NB4 (cell line): ENCODE data around the gene RAD23B.
"Not testable (repeated sequence)": the region's sequence is repeated elsewhere in the genome, so short reads cannot be mapped to it uniquely, and the experiment has no call there.

ENCODE experiments used
- DNase-seq: peaks from one replicate; pipeline ENCODE4 v3.0.0; 2010; ENCODE audit warnings: low read depth
- H3K4me3 ChIP-seq: one replicate; pipeline ENCODE4 v1.5.1; 2011; ENCODE audit warnings: mild to moderate bottlenecking, low read depth, low read length, moderate library complexity
- MYC ChIP-seq: IDR thresholded peaks from 2 replicates; pipeline ENCODE4 v1.6.1; 2011; ENCODE audit warnings: low read depth, low read length
- POLR2A ChIP-seq: IDR thresholded peaks from 2 replicates; pipeline ENCODE4 v1.6.1; 2011; ENCODE audit warnings: mild to moderate bottlenecking; ENCODE audit not compliant: insufficient read length; ENCODE audit errors: extremely low read depth
- TF ChIP-seq, protein P1 (sequence below): IDR thresholded peaks from 2 replicates; pipeline ENCODE4 v1.6.1; 2011; ENCODE audit warnings: low read depth, low read length
- TF ChIP-seq, protein P2 (sequence below): IDR thresholded peaks from one replicate; pipeline ENCODE4 v1.5.1; 2012; ENCODE audit warnings: low read depth, low read length

The RAD23B gene

GRCh38 chr9:107292821-107293542, 9.9 kb downstream of the RAD23B start:
- TF ChIP-seq MYC, result no peak
- TF ChIP-seq, protein P1, sequence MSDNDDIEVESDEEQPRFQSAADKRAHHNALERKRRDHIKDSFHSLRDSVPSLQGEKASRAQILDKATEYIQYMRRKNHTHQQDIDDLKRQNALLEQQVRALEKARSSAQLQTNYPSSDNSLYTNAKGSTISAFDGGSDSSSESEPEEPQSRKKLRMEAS, result no peak
- TF ChIP-seq POLR2A, result no peak
- TF ChIP-seq, protein P2, sequence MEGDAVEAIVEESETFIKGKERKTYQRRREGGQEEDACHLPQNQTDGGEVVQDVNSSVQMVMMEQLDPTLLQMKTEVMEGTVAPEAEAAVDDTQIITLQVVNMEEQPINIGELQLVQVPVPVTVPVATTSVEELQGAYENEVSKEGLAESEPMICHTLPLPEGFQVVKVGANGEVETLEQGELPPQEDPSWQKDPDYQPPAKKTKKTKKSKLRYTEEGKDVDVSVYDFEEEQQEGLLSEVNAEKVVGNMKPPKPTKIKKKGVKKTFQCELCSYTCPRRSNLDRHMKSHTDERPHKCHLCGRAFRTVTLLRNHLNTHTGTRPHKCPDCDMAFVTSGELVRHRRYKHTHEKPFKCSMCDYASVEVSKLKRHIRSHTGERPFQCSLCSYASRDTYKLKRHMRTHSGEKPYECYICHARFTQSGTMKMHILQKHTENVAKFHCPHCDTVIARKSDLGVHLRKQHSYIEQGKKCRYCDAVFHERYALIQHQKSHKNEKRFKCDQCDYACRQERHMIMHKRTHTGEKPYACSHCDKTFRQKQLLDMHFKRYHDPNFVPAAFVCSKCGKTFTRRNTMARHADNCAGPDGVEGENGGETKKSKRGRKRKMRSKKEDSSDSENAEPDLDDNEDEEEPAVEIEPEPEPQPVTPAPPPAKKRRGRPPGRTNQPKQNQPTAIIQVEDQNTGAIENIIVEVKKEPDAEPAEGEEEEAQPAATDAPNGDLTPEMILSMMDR, result no peak
- H3K4me3 ChIP-seq, result no peak overlapping the region
- peak; percentile 66 for DNase-seq

DNA sequence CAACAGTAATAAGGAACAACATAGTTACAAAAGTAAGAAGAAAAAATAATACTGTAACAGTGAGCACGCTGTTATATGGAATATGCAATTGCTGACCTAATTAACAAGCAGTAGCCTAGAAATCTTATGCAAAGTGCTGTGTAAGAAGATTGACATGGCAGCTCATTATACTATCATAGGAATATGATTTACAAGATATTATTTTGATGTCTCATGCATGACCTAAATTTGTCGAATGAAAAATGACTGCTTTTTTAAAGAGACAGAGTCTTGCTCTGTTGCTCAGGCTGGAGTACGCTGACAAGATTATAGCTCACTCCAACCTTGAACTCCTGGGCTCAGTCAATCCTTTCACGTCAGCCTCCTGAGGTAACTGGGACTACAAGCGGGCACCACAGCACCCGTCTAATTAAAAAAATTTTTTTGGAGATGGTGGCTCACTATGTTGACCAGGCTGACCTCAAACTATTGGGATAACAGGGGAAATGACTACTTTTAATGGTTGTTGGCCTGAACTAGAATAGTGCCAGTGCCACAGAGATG, 10.5 kb downstream of the RAD23B start:
- TF ChIP-seq POLR2A (no peak), MYC (no peak)
- TF ChIP-seq, protein P1, result no peak
- TF ChIP-seq, protein P2, result no peak
- no peak for DNase-seq
- no peak overlapping the region for H3K4me3 ChIP-seq

DNA sequence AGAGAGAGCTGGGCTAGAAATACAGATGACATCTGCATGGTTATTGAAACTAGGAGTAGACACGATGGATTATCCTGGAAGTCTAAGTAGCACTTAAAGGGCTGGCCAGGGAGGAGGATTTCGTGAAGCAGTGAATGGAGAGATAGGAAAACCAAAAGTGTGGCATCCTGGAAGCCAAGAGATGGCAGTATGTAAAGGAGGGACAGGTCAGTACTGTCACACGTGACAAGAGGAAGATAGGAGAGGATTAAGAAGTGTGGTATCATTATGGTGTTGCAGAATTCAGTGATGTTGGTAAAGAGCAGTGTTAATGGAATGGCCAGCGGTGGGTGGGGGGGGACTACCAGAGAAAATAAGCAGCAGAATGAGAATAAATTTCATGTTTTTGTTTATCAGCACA, 11.7 kb downstream of the RAD23B start:
- no peak overlapping the region for H3K4me3 ChIP-seq
- TF ChIP-seq MYC, result no peak
- TF ChIP-seq POLR2A, result no peak
- TF ChIP-seq, protein P2, result no peak
- TF ChIP-seq, protein P1, result no peak

GRCh38 chr9:107295995-107296394, 12.9 kb downstream of the RAD23B start:
- no peak for TF ChIP-seq POLR2A
- TF ChIP-seq, protein P1, result no peak
- TF ChIP-seq, protein P2, result no peak
- TF ChIP-seq MYC, result no peak
- no peak overlapping the region for H3K4me3 ChIP-seq
- no peak for DNase-seq

More for the DNA sequence above, 11.7 kb downstream of the RAD23B start:
- DNase-seq, result no peak

- DNase-seq, H3K4me3 ChIP-seq: not testable (repeated sequence)
Observed at GRCh38 chr9:107296592-107296991, 13.5 kb downstream of the RAD23B start.

- TF ChIP-seq, protein P2, result no peak
- TF ChIP-seq POLR2A (no peak), MYC (no peak)
- TF ChIP-seq, protein P1, result no peak
- H3K4me3 ChIP-seq, result no peak overlapping the region
- DNase-seq, result no peak
Observed at GRCh38 chr9:107299437-107299836, 16.4 kb downstream of the RAD23B start.
